C4-2B (cell line): Measurements from ENCODE around the gene EPHB6.

Source experiments
- CTCF ChIP-seq: fragments of 450-650 bp; conservative IDR thresholded peaks from 2 replicates; pipeline ENCODE4 v1.5.1; 2017; ENCODE audit warnings: mild to moderate bottlenecking
- ZFX ChIP-seq: fragments of 450-650 bp; IDR thresholded peaks from 2 replicates; pipeline ENCODE4 v1.6.1; 2017

DNA sequence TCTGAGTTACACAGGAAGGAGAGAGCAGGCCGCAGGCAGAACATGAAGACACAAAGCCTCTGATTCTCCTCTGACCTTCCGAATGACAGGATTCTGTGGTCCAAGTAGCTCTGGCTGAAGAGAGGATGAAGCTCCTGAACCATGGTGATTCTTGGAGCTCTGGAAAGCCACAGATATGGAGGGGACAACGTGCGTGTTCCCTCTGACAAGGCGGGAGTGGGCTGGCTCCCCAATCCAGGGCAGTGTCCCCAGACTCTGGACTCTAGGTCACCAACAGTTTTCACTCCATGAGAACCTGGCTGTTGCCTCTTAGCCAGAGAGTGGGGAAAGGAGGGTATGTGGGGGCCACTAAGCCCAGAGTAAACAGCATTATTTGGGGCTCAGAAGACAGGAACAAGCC, 38.1 kb downstream of the EPHB6 start:
- TF ChIP-seq CTCF (no peak), ZFX (no peak)
